Ovary (tissue), 3 donors: ENCODE measurements around the gene AP1S1.

Experiments used
- POLR2A ChIP-seq: fragments of 450-650 bp; IDR thresholded peaks from one replicate; pipeline ENCODE4 v1.6.1; 2017; ENCODE audit warnings: antibody characterized with exemption, mild to moderate bottlenecking, moderate library complexity
- TF ChIP-seq, protein P1 (sequence below), 3 donors: fragments of 450-650 bp in 2 of 3; fragments of 200-600 bp in 1 of 3; IDR thresholded peaks; one replicate each; pipeline versions ENCODE4 v1.5.1 to v1.8.0; 2016 to 2022; ENCODE audit warnings: antibody characterized with exemption in 3 of 3, mild to moderate bottlenecking in 1 of 3
- donor health status: DM: no; HTN: no; CAD: no.

DNA sequence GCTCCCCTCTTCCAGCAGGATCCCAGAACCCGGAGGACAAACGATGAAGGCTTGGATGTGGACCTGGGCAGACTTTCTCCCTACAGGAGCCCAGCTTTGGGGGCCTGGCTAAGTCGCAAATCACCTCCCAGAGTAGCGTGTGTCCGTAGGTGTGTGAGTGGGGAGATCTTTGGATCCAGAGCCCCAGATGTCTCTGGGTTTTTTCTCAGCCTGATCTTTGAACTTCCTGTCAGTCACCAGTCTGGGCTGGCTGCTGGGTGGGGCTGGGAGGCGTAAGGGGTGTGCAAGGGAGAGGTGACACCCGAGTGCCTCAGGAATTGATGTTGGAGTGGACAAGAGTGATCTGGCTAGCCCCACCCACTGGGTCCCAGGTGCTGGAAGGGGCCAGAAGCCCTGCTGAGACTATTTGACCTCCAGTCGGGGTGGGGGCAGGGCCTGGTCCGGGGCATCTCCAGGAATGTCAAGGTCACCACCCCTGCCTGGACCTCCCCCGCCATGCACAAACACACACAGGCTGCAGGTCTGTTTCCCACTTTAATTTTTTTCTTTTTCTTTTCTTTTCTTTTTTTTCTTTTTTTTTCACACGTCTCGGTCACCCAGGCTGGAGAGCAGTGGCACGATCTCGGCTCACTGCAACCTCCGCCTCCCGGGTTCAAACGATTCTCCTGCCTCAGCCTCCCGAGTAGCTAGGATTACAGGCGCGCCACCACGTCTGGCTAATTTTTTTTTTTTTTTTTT is 46.8 kb downstream of the AP1S1 start, which contains the start of gene MOGAT3:
- TF ChIP-seq, protein P1, sequence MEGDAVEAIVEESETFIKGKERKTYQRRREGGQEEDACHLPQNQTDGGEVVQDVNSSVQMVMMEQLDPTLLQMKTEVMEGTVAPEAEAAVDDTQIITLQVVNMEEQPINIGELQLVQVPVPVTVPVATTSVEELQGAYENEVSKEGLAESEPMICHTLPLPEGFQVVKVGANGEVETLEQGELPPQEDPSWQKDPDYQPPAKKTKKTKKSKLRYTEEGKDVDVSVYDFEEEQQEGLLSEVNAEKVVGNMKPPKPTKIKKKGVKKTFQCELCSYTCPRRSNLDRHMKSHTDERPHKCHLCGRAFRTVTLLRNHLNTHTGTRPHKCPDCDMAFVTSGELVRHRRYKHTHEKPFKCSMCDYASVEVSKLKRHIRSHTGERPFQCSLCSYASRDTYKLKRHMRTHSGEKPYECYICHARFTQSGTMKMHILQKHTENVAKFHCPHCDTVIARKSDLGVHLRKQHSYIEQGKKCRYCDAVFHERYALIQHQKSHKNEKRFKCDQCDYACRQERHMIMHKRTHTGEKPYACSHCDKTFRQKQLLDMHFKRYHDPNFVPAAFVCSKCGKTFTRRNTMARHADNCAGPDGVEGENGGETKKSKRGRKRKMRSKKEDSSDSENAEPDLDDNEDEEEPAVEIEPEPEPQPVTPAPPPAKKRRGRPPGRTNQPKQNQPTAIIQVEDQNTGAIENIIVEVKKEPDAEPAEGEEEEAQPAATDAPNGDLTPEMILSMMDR (IDR thresholded peaks at IDR 0.05), result no peak
- no peak for TF ChIP-seq POLR2A
